Choroid plexus epithelial cell (primary cell): ENCODE measurements around the gene MYO15B.

Experiments used
- DNase-seq: peaks from one replicate; pipeline ENCODE4 v3.0.0-alpha.2; 2010; ENCODE audit warnings: low read depth
- H3K4me3 ChIP-seq: 2 replicates; pipeline ENCODE4 v1.5.1; 2011; ENCODE audit warnings: low read depth, mild to moderate bottlenecking, control low read depth, low read length, moderate library complexity
- CTCF ChIP-seq: conservative IDR thresholded peaks from 2 replicates; pipeline ENCODE4 v1.5.1; 2011; ENCODE audit warnings: low read depth, mild to moderate bottlenecking, control low read depth, inconsistent platforms, low read length, moderate library complexity

MYO15B gene

GRCh38 chr17:75614006-75614405 lies 26.4 kb downstream of the MYO15B start:
- no peak overlapping the region for H3K4me3 ChIP-seq
- peak; percentile 16 for TF ChIP-seq CTCF
- no peak for DNase-seq

GRCh38 chr17:75614556-75615270 lies 27.1 kb downstream of the MYO15B start:
- DNase-seq = no peak
- H3K4me3 ChIP-seq = no peak overlapping the region
- TF ChIP-seq CTCF = no peak

GRCh38 chr17:75615301-75615700 lies 27.7 kb downstream of the MYO15B start:
- H3K4me3 ChIP-seq = no peak overlapping the region
- no peak for TF ChIP-seq CTCF
- DNase-seq = no peak

GRCh38 chr17:75616521-75617122 lies 29.0 kb downstream of the MYO15B start:
- H3K4me3 ChIP-seq = no peak overlapping the region
- TF ChIP-seq CTCF = no peak

GRCh38 chr17:75617218-75617617 lies 29.6 kb downstream of the MYO15B start:
- TF ChIP-seq CTCF = no peak
- no peak overlapping the region for H3K4me3 ChIP-seq
- no peak for DNase-seq

More at GRCh38 chr17:75616521-75617122, 29.0 kb downstream of the MYO15B start:
- DNase-seq = no peak

GRCh38 chr17:75617675-75618074 lies 30.1 kb downstream of the MYO15B start:
- no peak for DNase-seq
- no peak overlapping the region for H3K4me3 ChIP-seq
- TF ChIP-seq CTCF = no peak
